IMR-90 (cell line): Measurements from ENCODE around the gene RNU1-1. TPM values are rescaled to one million over a fixed set of nuclear protein-coding genes. Genes with fewer than 3 reads are reported as not detected.

Experiments
- ATAC-seq: fragments of 200-7000 bp; cut with Tn5 transposase; 2 replicates; pipeline ENCODE4 v1.9.1; 2020; ENCODE audit warnings: low read depth, mild to moderate bottlenecking, moderate library complexity
- BruUV-seq: library from RNA; stranded (reverse); fragments of 400-500 nt; replicated peaks from 2 replicates; lab custom pipeline; 2021; lab: Mats Ljungman, UMichigan
- CTCF ChIA-PET: fragments of 300-600 bp; formaldehyde crosslinking; extraction: SDS; loops from one replicate; lab custom pipeline; 2021; ENCODE audit warnings: antibody characterized with exemption; lab: Yijun Ruan, JAX
- POLR2A ChIA-PET: fragments of 300-600 bp; sonication (Branson Sonifier 250); formaldehyde crosslinking; loops from one replicate; lab custom pipeline; 2022; ENCODE audit warnings: antibody characterized with exemption; ENCODE audit not compliant: unreplicated experiment; lab: Charles Lee
- DNase-seq: peaks from one replicate; pipeline ENCODE4 v3.0.0; 2013
- H2AFZ ChIP-seq: replicated peaks from 2 replicates; pipeline ENCODE3; 2013; ENCODE audit warnings: low read length, mild to moderate bottlenecking; ENCODE audit not compliant: poor library complexity
- H2AK5ac ChIP-seq: 2 replicates; pipeline ENCODE4 v1.6.1; 2013; ENCODE audit warnings: low read depth, low read length, inconsistent platforms
- H2AK9ac ChIP-seq: replicated peaks from 2 replicates; pipeline ENCODE3; 2013; ENCODE audit warnings: mild to moderate bottlenecking, low read depth, low read length, moderate library complexity; ENCODE audit not compliant: poor library complexity
- H2BK120ac ChIP-seq: 2 replicates; pipeline ENCODE4 v1.6.1; 2013; ENCODE audit warnings: low read depth, low read length, inconsistent platforms
- H2BK15ac ChIP-seq: 3 replicates; pipeline ENCODE4 v1.6.1; 2013; ENCODE audit warnings: low read depth, low read length, inconsistent platforms
- H2BK20ac ChIP-seq: 2 replicates; pipeline ENCODE4 v1.6.1; 2013; ENCODE audit warnings: low read depth, mild to moderate bottlenecking, inconsistent platforms, low read length, moderate library complexity
- H2BK5ac ChIP-seq: 2 replicates; pipeline ENCODE4 v1.6.1; 2013; ENCODE audit warnings: mild to moderate bottlenecking, low read depth, low read length, inconsistent platforms; ENCODE audit not compliant: poor library complexity, severe bottlenecking
- H3K14ac ChIP-seq: replicated peaks from 2 replicates; pipeline ENCODE4 v1.6.1; 2013; ENCODE audit warnings: low read depth, low read length, inconsistent platforms
- H3K18ac ChIP-seq: 2 replicates; pipeline ENCODE4 v1.6.1; 2013; ENCODE audit warnings: low read depth, low read length, control low read depth
- H3K23ac ChIP-seq: 2 replicates; pipeline ENCODE4 v1.6.1; 2013; ENCODE audit warnings: low read depth, low read length, inconsistent platforms
- H3K27ac ChIP-seq: 2 replicates; pipeline ENCODE4 v1.5.1; 2013; ENCODE audit warnings: mild to moderate bottlenecking, control low read depth, low read length; ENCODE audit not compliant: insufficient read depth
- H3K27me3 ChIP-seq: 2 replicates; pipeline ENCODE4 v1.6.1; 2013; ENCODE audit warnings: low read length; ENCODE audit not compliant: control insufficient read depth, insufficient read depth
- H3K36me3 ChIP-seq: 2 replicates; pipeline ENCODE4 v1.6.1; 2013; ENCODE audit warnings: low read length, mixed read lengths; ENCODE audit not compliant: control insufficient read depth, insufficient read depth
- H3K4ac ChIP-seq: 2 replicates; pipeline ENCODE4 v1.6.1; 2013; ENCODE audit warnings: low read depth, low read length, inconsistent platforms
- H3K4me1 ChIP-seq: 2 replicates; pipeline ENCODE4 v1.6.1; 2013; ENCODE audit warnings: low read length, mixed read lengths; ENCODE audit not compliant: control insufficient read depth, insufficient read depth
- H3K4me2 ChIP-seq: 2 replicates; pipeline ENCODE4 v1.6.1; 2013; ENCODE audit warnings: low read depth, mild to moderate bottlenecking, control low read depth, low read length, moderate library complexity
- H3K4me3 ChIP-seq: 2 replicates; pipeline ENCODE4 v1.5.1; 2013; ENCODE audit warnings: low read depth, mild to moderate bottlenecking, control low read depth, low read length, moderate library complexity; ENCODE audit not compliant: insufficient read depth
- H3K56ac ChIP-seq: 2 replicates; pipeline ENCODE4 v1.6.1; 2013; ENCODE audit warnings: low read length, inconsistent platforms; ENCODE audit not compliant: insufficient read depth; ENCODE audit errors: extremely low read depth
- H3K79me1 ChIP-seq, 2 experiments: 2 replicates each; pipeline ENCODE4 v1.6.1; 2013; ENCODE audit warnings: low read length in 2 of 2, inconsistent platforms in 1 of 2, low read depth in 1 of 2
- H3K9ac ChIP-seq: 2 replicates; pipeline ENCODE4 v1.6.1; 2013; ENCODE audit warnings: low read depth, low read length, control low read depth
- H3K9me1 ChIP-seq: 2 replicates; pipeline ENCODE4 v1.6.1; 2013; ENCODE audit warnings: low read length, inconsistent platforms; ENCODE audit not compliant: insufficient read depth
- H3K9me3 ChIP-seq: 2 replicates; pipeline ENCODE4 v1.6.1; 2013; ENCODE audit warnings: low read length; ENCODE audit not compliant: control insufficient read depth, insufficient read depth
- H4K20me1 ChIP-seq: 2 replicates; pipeline ENCODE4 v1.6.1; 2013; ENCODE audit warnings: low read length, inconsistent platforms; ENCODE audit not compliant: insufficient read depth
- H4K5ac ChIP-seq: 2 replicates; pipeline ENCODE4 v1.6.1; 2013; ENCODE audit warnings: mild to moderate bottlenecking, low read depth, low read length, control low read depth
- H4K8ac ChIP-seq, 2 experiments: 2 replicates each; pipeline ENCODE4 v1.6.1; 2013; ENCODE audit warnings: low read depth in 2 of 2, low read length in 2 of 2, control low read depth in 1 of 2, inconsistent platforms in 1 of 2
- H4K91ac ChIP-seq: 2 replicates; pipeline ENCODE4 v1.6.1; 2013; ENCODE audit warnings: low read depth, low read length, inconsistent platforms; ENCODE audit not compliant: insufficient read depth
- BHLHE40 ChIP-seq: fragments of 150-350 bp; IDR thresholded peaks from 2 replicates; pipeline ENCODE4 v1.6.1; 2016; ENCODE audit warnings: mild to moderate bottlenecking, low read depth, low read length
- CEBPB ChIP-seq: IDR thresholded peaks from 2 replicates; pipeline ENCODE4 v1.6.1; 2012; ENCODE audit warnings: low read depth, low read length, improper control_type of control experiment
- CHD1 ChIP-seq: IDR thresholded peaks from 2 replicates; pipeline ENCODE4 v1.6.1; 2012; ENCODE audit warnings: low read depth, low read length, improper control_type of control experiment
- FOS ChIP-seq: fragments of 150-350 bp; IDR thresholded peaks from 2 replicates; pipeline ENCODE4 v1.6.1; 2016; ENCODE audit warnings: low read depth, low read length
- MAFK ChIP-seq: IDR thresholded peaks from 2 replicates; pipeline ENCODE4 v1.6.1; 2012; ENCODE audit warnings: low read depth, low read length, improper control_type of control experiment
- MAZ ChIP-seq: IDR thresholded peaks from 2 replicates; pipeline ENCODE4 v1.6.1; 2012; ENCODE audit warnings: low read depth, mild to moderate bottlenecking, low read length, improper control_type of control experiment, moderate library complexity, borderline replicate concordance
- MXI1 ChIP-seq: IDR thresholded peaks from 2 replicates; pipeline ENCODE4 v1.6.1; 2012; ENCODE audit warnings: low read depth, mild to moderate bottlenecking, low read length, moderate library complexity, borderline replicate concordance
- NFE2L2 ChIP-seq: fragments of 150-350 bp; IDR thresholded peaks from 2 replicates; pipeline ENCODE4 v1.6.1; 2016; ENCODE audit warnings: low read depth, mild to moderate bottlenecking, low read length
- POLR2A ChIP-seq: IDR thresholded peaks from 2 replicates; pipeline ENCODE4 v1.6.1; 2012; ENCODE audit warnings: mild to moderate bottlenecking, low read depth, low read length
- RAD21 ChIP-seq: IDR thresholded peaks from 2 replicates; pipeline ENCODE4 v1.6.1; 2012; ENCODE audit warnings: low read length, improper control_type of control experiment
- RCOR1 ChIP-seq: IDR thresholded peaks from 2 replicates; pipeline ENCODE4 v1.6.1; 2012; ENCODE audit warnings: mild to moderate bottlenecking, low read length, improper control_type of control experiment; ENCODE audit not compliant: insufficient replicate concordance
- RFX5 ChIP-seq: IDR thresholded peaks from 2 replicates; pipeline ENCODE4 v1.8.0; 2012; ENCODE audit warnings: low read depth, mild to moderate bottlenecking, low read length, moderate library complexity
- SMC3 ChIP-seq: fragments of 150-350 bp; IDR thresholded peaks from 2 replicates; pipeline ENCODE4 v1.6.1; 2016; ENCODE audit warnings: low read depth, mild to moderate bottlenecking, antibody characterized with exemption, low read length, moderate library complexity
- WGBS, 2 experiments: methylation state at CpG; one replicate each; pipeline versions ENCODE4 v1.1.5 to v1.1.7; 2013; ENCODE audit warnings: missing lambda C conversion rate in 2 of 2; ENCODE audit not compliant: insufficient read length in 1 of 2; ENCODE audit errors: extremely low coverage in 2 of 2; 5-methylcytosine and 5-hydroxymethylcytosine counted together
- dilution Hi-C: fragments of 300-500 bp; cut with HindIII; formaldehyde crosslinking; loops from one replicate; pipeline ENCODE4 v1.14.3; 2018; ENCODE audit warnings: low sequenced_read_pairs; ENCODE audit not compliant: unreplicated experiment
- in situ Hi-C: fragments of 300-500 bp; cut with MboI; formaldehyde crosslinking; loops from 3 replicates; pipeline ENCODE4 v1.14.3; 2019; ENCODE audit warnings: low sequenced_read_pairs, inconsistent platforms, mixed read lengths
- intact Hi-C: fragments of 100-400 bp; cut with micrococcal nuclease; formaldehyde crosslinking; loops from 2 replicates; pipeline ENCODE4 v1.10.0; 2022
- polyA plus RNA-seq, 3 experiments: library from polyadenylated mRNA; depleted of rRNA; stranded (reverse); fragments of >200 nt; gene quantifications; 2 replicates each; pipeline ENCODE4 v1.2.3, GENCODE V29; 2012; ENCODE audit warnings: low replicate concordance in 1 of 3
- total RNA-seq: library from RNA; depleted of rRNA; stranded (reverse); fragments of >200 nt; gene quantifications from 2 replicates; pipeline ENCODE4 v1.2.3, GENCODE V29; 2012
- TF ChIP-seq, protein P1 (sequence below): fragments of 150-350 bp; IDR thresholded peaks from 2 replicates; pipeline ENCODE4 v1.6.1; 2017; ENCODE audit warnings: mild to moderate bottlenecking, antibody characterized with exemption, low read length, low read depth
- TF ChIP-seq, protein P2 (sequence below): fragments of 150-350 bp; IDR thresholded peaks from 2 replicates; pipeline ENCODE4 v1.6.1; 2016; ENCODE audit warnings: low read depth, mild to moderate bottlenecking, low read length, moderate library complexity, borderline replicate concordance
- TF ChIP-seq, protein P3 (sequence below): conservative IDR thresholded peaks from 2 replicates; pipeline ENCODE4 v1.5.1; 2012; ENCODE audit warnings: mild to moderate bottlenecking, low read depth, low read length, improper control_type of control experiment

RNU1-1 gene
- total and polyA plus RNA-seq, 2 of the 4 experiments (the other 2 are of a cell fraction): under 0.01 TPM; not detected in 1

DNA sequence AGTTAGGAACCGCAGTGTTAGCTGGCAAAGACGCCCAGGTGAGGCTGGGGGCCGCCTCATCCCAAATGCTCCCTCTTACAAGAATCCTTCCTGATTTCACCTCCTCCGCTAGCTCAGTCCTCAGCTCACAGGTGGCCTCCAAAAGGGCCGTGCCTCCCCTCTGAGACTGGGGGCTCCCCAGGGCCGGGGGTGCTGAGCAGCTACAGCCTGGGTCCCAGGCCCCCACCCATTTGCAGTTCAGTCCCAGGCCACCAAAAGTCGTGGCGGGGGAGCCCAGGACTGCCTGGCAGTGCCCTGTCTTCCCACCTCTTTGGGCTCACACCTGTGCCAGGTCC, 29.6 kb downstream of the RNU1-1 start:
- no peak overlapping the region for H3K27ac ChIP-seq
- no peak overlapping the region for H3K4me2 ChIP-seq
- H3K4me3 ChIP-seq: no peak overlapping the region
- TF ChIP-seq, protein P1, sequence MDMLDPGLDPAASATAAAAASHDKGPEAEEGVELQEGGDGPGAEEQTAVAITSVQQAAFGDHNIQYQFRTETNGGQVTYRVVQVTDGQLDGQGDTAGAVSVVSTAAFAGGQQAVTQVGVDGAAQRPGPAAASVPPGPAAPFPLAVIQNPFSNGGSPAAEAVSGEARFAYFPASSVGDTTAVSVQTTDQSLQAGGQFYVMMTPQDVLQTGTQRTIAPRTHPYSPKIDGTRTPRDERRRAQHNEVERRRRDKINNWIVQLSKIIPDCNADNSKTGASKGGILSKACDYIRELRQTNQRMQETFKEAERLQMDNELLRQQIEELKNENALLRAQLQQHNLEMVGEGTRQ: no peak
- TF ChIP-seq MAFK (no peak), CEBPB (no peak), MXI1 (no peak), SMC3 (no peak), POLR2A (no peak), RCOR1 (no peak), CHD1 (no peak), NFE2L2 (no peak), FOS (no peak), MAZ (no peak), BHLHE40 (no peak), RFX5 (no peak), RAD21 (no peak)
- TF ChIP-seq, protein P2, sequence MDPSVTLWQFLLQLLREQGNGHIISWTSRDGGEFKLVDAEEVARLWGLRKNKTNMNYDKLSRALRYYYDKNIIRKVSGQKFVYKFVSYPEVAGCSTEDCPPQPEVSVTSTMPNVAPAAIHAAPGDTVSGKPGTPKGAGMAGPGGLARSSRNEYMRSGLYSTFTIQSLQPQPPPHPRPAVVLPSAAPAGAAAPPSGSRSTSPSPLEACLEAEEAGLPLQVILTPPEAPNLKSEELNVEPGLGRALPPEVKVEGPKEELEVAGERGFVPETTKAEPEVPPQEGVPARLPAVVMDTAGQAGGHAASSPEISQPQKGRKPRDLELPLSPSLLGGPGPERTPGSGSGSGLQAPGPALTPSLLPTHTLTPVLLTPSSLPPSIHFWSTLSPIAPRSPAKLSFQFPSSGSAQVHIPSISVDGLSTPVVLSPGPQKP: no peak
- TF ChIP-seq, protein P3, sequence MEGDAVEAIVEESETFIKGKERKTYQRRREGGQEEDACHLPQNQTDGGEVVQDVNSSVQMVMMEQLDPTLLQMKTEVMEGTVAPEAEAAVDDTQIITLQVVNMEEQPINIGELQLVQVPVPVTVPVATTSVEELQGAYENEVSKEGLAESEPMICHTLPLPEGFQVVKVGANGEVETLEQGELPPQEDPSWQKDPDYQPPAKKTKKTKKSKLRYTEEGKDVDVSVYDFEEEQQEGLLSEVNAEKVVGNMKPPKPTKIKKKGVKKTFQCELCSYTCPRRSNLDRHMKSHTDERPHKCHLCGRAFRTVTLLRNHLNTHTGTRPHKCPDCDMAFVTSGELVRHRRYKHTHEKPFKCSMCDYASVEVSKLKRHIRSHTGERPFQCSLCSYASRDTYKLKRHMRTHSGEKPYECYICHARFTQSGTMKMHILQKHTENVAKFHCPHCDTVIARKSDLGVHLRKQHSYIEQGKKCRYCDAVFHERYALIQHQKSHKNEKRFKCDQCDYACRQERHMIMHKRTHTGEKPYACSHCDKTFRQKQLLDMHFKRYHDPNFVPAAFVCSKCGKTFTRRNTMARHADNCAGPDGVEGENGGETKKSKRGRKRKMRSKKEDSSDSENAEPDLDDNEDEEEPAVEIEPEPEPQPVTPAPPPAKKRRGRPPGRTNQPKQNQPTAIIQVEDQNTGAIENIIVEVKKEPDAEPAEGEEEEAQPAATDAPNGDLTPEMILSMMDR: no peak
- BruUV-seq: no TSS peak
- no peaks in the 10 kb centered on the region for H3K27me3 ChIP-seq
- in situ Hi-C loops (no loop called here), dilution Hi-C loops (no loop called here), intact Hi-C loops (no loop called here)
- H3K18ac ChIP-seq: no peak overlapping the region
- H3K4me1 ChIP-seq: no peaks in the 10 kb centered on the region
- ChIA-PET CTCF (no interaction called here), POLR2A (no interaction called here)
- no peak overlapping the region for H2AK5ac ChIP-seq
- no peak overlapping the region for H2AFZ ChIP-seq
- no peak overlapping the region for H2AK9ac ChIP-seq
- H4K91ac ChIP-seq: no peak overlapping the region
- H3K14ac ChIP-seq: no peak overlapping the region
- no peaks in the 10 kb centered on the region for H3K9me3 ChIP-seq
- no peaks in the 10 kb centered on the region; the same call in 1 of the 2 replicates for H3K9me1 ChIP-seq
- H4K20me1 ChIP-seq: no peaks in the 10 kb centered on the region
- no peak for DNase-seq
- H3K36me3 ChIP-seq: peaks cover 45% of the 10 kb centered on the region
- no peak overlapping the region for H2BK15ac ChIP-seq
- H2BK5ac ChIP-seq: no peak overlapping the region
- H2BK20ac ChIP-seq: no peak overlapping the region
- no peak overlapping the region for H3K56ac ChIP-seq
- H2BK120ac ChIP-seq: no peak overlapping the region
- no peak overlapping the region for H4K5ac ChIP-seq
- H3K23ac ChIP-seq: no peak overlapping the region
- no peak for ATAC-seq
- H4K8ac ChIP-seq: no peak overlapping the region
- 100% methylated on average over 4 of the region's 8 CpGs; no CpG with 5 or more reads in 1 of the 2 experiments for WGBS, 2 experiments
- H3K9ac ChIP-seq: no peak overlapping the region
- no peak overlapping the region for H3K4ac ChIP-seq
- H3K79me1 ChIP-seq: peaks cover 0 to 7% of the 10 kb centered on the region in 2 experiments; a peak in 2 of 4 replicates
